BJ (cell line): ENCODE data around the gene TTC39A. TPM values are rescaled to one million over a fixed set of nuclear protein-coding genes. Genes with fewer than 3 reads are reported as not detected.

Experiments
- CTCF ChIA-PET: fragments of 350-600 bp; formaldehyde crosslinking; extraction: SDS; loops from one replicate; lab custom pipeline; 2021; ENCODE audit warnings: antibody characterized with exemption, inconsistent platforms; lab: Yijun Ruan, JAX
- POLR2A ChIA-PET: fragments of 300-600 bp; sonication (Branson Sonifier 250); formaldehyde crosslinking; extraction: SDS; loops from one replicate; lab custom pipeline; 2021; ENCODE audit warnings: antibody characterized with exemption; lab: Charles Lee
- DNase-seq: peaks from one replicate; pipeline ENCODE4 v3.0.0-alpha.2; 2011; ENCODE audit warnings: low read depth
- H3K27me3 ChIP-seq: 2 replicates; pipeline ENCODE4 v1.6.0; 2011; ENCODE audit warnings: low read length; ENCODE audit not compliant: control insufficient read depth, insufficient read depth
- H3K36me3 ChIP-seq: 2 replicates; pipeline ENCODE4 v1.5.1; 2011; ENCODE audit warnings: low read length; ENCODE audit not compliant: control insufficient read depth, insufficient read depth
- H3K4me3 ChIP-seq: 2 replicates; pipeline ENCODE4 v1.5.1; 2011; ENCODE audit warnings: low read depth, mild to moderate bottlenecking, control low read depth, low read length
- polyA plus RNA-seq: library from polyadenylated mRNA; depleted of rRNA; stranded (reverse); fragments of >200 nt; gene quantifications from 2 replicates; pipeline ENCODE4 v1.2.3, GENCODE V29; 2011
- TF ChIP-seq, protein P1 (sequence below): IDR thresholded peaks from 2 replicates; pipeline ENCODE4 v1.5.1; 2011; ENCODE audit warnings: low read depth, mild to moderate bottlenecking, control low read depth, inconsistent platforms, low read length, moderate library complexity; ENCODE audit not compliant: insufficient read depth

The TTC39A gene
- polyA plus RNA-seq, 1 experiment: 0.43 TPM

DNA sequence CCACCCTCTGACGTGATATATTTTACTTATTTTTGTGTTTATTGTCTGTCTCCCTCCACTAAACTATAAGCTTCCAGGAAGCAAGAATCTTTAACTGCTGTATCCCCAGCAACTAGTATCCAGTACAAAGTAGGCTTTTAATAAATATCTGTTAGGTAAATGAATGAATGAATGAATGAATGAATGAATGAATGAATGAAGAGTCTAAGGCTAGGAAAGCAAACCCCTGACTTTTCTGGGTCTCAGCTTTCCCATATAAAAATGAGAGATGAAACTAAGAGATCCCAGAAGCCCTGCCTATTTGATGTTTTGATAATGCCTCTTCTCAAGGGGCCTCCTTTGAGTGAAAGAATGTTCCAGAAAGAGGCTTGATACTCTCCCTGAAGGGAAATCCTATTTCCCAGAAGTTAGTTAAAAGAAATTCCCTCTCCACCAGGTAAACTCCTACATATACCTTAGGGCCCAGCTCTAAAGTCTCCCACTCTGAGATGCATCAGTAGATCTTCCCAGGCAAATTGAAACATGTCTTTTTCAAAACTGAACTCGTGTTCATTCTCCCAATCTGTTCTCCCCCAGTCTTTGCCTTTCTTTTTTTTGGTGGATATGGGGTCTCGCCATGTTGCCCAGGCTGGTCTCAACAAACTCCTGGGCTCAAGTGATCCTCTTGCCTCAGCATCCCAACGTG lies 7.8 kb downstream of the TTC39A start:
- no peaks in the 10 kb centered on the region for H3K36me3 ChIP-seq
- ChIA-PET POLR2A (no interaction called here), CTCF (no interaction called here)
- no peak overlapping the region for H3K4me3 ChIP-seq
- H3K27me3 ChIP-seq: no peaks in the 10 kb centered on the region
- no peak for DNase-seq
- TF ChIP-seq, protein P1, sequence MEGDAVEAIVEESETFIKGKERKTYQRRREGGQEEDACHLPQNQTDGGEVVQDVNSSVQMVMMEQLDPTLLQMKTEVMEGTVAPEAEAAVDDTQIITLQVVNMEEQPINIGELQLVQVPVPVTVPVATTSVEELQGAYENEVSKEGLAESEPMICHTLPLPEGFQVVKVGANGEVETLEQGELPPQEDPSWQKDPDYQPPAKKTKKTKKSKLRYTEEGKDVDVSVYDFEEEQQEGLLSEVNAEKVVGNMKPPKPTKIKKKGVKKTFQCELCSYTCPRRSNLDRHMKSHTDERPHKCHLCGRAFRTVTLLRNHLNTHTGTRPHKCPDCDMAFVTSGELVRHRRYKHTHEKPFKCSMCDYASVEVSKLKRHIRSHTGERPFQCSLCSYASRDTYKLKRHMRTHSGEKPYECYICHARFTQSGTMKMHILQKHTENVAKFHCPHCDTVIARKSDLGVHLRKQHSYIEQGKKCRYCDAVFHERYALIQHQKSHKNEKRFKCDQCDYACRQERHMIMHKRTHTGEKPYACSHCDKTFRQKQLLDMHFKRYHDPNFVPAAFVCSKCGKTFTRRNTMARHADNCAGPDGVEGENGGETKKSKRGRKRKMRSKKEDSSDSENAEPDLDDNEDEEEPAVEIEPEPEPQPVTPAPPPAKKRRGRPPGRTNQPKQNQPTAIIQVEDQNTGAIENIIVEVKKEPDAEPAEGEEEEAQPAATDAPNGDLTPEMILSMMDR: no peak

DNA sequence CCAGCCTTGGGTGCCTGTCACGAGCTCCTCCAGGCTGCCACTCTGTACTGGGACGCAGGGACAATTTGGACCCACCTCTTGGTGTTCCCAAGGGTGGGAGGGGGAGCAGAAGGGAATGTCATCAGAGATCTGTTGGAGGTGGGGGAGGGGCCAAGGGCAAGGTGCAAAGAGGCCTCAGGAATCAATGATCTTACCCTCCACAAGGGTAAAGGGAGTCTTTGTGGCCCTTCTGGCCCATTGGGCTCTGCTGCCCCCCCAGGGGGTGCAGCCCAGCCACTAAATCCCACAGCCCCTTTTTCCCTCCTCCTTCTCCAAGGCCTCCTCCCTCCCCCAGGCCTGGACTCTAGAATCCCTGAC lies 8.5 kb downstream of the TTC39A start:
- CTCF ChIA-PET: interaction anchor here (1.5 kb wide), 1 partner anchor 25 kb away, joined by 6 read pairs; no protein-coding TSS in a partner anchor
- no peaks in the 10 kb centered on the region for H3K27me3 ChIP-seq
- no peaks in the 10 kb centered on the region for H3K36me3 ChIP-seq
- POLR2A ChIA-PET: no interaction called here
- TF ChIP-seq, protein P1: no peak
- H3K4me3 ChIP-seq: no peak overlapping the region
- DNase-seq: no peak

DNA sequence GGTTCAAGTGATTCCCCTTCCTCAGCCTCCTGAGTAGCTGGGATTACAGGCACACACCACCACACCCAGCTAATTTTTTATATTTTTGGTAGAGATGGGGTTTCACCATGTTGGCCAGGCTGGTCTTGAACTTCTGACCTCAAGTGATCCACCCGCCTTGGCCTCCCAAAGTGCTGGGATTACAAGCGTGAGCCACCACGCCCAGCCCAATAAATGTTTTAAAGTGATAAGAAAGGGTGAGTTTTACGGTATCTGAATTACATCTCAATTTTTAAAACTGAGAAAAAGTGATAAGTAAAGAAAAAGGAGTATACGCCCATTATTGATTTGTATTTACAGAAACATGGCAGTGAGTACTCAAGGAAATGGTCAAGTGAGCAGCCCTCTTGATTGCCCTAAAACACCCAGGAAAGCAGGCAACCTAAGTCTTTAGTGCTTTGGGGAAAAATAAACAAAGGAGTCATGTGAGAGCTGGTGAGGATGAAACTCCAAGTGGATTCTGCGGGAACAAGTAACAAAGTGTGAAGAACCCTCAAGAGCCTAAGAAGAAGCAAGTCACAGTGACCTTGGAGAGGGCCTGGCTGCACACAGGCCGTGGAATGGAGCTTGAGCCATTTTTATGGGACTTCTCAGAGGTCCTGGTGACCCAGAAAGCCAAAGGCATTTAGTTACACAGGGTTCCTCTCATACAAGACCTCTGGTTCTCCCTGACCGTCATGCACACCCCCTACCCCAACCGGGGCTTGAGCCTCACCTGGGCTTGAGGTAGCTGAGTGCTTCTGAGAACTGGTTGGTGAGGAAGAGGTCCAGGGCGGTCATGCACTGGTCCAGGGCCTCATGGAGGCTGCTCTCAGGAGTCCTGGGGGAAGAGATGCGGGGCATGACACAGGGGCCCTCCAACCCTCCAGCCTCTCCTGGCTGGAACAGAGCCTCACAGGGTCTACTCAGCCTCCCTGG lies 9.1 kb downstream of the TTC39A start:
- Histone ChIP-seq H3K27me3 (no peaks in the 10 kb centered on the region), H3K4me3 (no peak overlapping the region), H3K36me3 (no peaks in the 10 kb centered on the region)
- ChIA-PET POLR2A (no interaction called here), CTCF (interaction anchor here (1.5 kb wide), 1 partner anchor 25 kb away, joined by 6 read pairs; no protein-coding TSS in a partner anchor)
- TF ChIP-seq, protein P1: no peak
- no peak for DNase-seq

DNA sequence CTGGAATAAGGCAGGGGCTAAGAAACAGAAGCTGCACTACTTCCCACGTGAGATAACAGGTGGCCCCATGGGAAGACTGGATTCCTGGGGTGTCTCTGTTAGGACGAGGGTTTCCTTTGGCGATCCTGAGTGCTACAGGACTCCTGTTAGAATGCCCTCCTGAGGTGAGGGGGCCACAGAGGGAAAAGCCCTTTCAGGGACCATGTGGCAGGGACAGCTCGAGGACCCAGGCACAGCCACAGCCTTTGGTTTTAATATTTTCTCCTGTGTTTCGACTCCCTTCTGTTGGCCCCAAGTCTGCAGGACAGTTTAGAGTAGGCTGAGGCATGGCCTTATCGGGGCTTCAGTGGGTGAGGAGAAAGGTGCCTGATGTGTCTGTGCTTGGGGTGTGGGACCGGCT lies 12.6 kb downstream of the TTC39A start:
- H3K36me3 ChIP-seq: no peaks in the 10 kb centered on the region
- no peak for DNase-seq
- TF ChIP-seq, protein P1: no peak
- CTCF ChIA-PET: interaction anchor here (0.8 kb wide), 1 partner anchor 20 kb away, joined by 3 read pairs; no protein-coding TSS in a partner anchor
- POLR2A ChIA-PET: no interaction called here
- H3K27me3 ChIP-seq: no peaks in the 10 kb centered on the region
- no peak overlapping the region for H3K4me3 ChIP-seq

DNA sequence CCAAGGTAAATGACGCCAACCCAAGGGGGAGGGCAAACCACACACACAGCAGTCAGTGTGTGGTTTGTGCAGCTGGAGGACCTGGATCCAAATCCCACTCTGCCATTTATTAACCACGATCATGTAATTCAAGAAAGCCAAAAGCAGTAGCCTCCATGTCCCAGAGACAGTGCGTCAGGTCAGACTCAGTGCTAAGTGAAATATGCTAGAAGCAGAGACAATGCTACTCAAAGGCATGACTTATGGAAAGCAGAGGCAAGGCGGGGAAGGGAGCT lies 13.6 kb downstream of the TTC39A start:
- H3K4me3 ChIP-seq: no peak overlapping the region
- H3K27me3 ChIP-seq: no peaks in the 10 kb centered on the region
- no peaks in the 10 kb centered on the region for H3K36me3 ChIP-seq
- no peak for DNase-seq
- ChIA-PET CTCF (no interaction called here), POLR2A (no interaction called here)
- TF ChIP-seq, protein P1: no peak
